Measurements from ENCODE around the gene BSN. TPM values are rescaled to one million over a fixed set of nuclear protein-coding genes. Genes with fewer than 3 reads are reported as not detected.
"Not testable (repeated sequence)": the region's sequence is repeated elsewhere in the genome, so short reads cannot be mapped to it uniquely, and the experiment has no call there.

The BSN gene
- total RNA-seq, 2 experiments from 2014 or later = 0.03 to 0.05 TPM

DNA sequence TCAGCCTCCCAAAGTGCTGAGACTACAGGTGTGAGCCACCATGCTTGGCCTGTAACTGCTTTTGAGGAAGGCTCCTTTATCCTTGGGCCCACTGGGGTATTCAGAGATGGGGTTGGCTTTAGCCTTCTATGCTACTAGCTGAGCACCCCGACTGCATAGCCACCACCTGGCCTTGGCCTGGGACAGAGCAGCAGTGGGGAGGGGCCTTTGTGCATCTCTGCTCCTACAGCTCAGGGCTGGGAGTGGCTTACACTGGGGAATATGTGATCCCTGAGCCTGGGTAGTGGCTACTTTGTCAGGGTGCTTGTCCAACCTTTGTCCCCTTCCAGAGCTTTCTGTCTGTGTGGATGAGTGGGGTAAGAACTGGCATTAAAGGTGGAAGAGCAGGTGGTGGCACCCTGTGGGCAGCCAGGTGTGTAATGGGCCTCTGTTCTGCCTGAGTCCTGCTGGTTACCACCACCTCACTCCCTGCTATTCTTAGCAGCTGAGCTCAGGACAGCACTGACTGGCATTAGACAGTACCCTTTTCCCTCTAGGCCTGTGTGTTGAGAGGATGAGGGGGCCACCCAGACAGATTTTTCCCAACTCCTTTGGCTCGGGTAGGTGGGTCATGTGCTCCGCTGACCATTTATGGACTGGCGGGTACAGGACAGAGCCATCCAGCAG, 141.2 kb downstream of the BSN start:
- H3K27ac Mint-ChIP-seq; H3K4me3 Mint-ChIP-seq; H3K27me3 Mint-ChIP-seq; CTCF ChIA-PET; H3K9me3 Mint-ChIP-seq; DNase-seq; H3K4me1 Mint-ChIP-seq; H3K36me3 Mint-ChIP-seq (ENCODE audit: low read depth): not testable (repeated sequence)
- POLR2A ChIA-PET = interaction anchor here (0.6 kb wide), 1 partner anchor 540 kb away, joined by 3 read pairs; no protein-coding TSS in a partner anchor

GRCh38 chr3:49699281-49699979, 145.2 kb downstream of the BSN start:
- ChIA-PET CTCF (no interaction called here), POLR2A (no interaction called here)
- H3K9me3 Mint-ChIP-seq = no peaks in the 10 kb centered on the region
- no peaks in the 10 kb centered on the region for H3K4me1 Mint-ChIP-seq
- H3K27me3 Mint-ChIP-seq = no peaks in the 10 kb centered on the region
- peaks cover 7% of the 10 kb centered on the region for H3K36me3 Mint-ChIP-seq (ENCODE audit: low read depth)
- no peak for DNase-seq
- H3K27ac Mint-ChIP-seq = no peak overlapping the region
- H3K4me3 Mint-ChIP-seq = no peak overlapping the region

- Mint-ChIP-seq H3K36me3 (ENCODE audit: low read depth) (peaks cover 7% of the 10 kb centered on the region), H3K9me3 (no peaks in the 10 kb centered on the region), H3K4me1 (no peaks in the 10 kb centered on the region), H3K27ac (no peak overlapping the region), H3K4me3 (no peak overlapping the region), H3K27me3 (no peaks in the 10 kb centered on the region)
- no peak for DNase-seq
- ChIA-PET POLR2A (interaction anchor here (1.7 kb wide), 1 partner anchor 19 kb away, joined by 6 read pairs; the partner anchor contains the start of gene AMIGO3), CTCF (no interaction called here)
Observed at GRCh38 chr3:49700014-49700413, 145.7 kb downstream of the BSN start.

DNA sequence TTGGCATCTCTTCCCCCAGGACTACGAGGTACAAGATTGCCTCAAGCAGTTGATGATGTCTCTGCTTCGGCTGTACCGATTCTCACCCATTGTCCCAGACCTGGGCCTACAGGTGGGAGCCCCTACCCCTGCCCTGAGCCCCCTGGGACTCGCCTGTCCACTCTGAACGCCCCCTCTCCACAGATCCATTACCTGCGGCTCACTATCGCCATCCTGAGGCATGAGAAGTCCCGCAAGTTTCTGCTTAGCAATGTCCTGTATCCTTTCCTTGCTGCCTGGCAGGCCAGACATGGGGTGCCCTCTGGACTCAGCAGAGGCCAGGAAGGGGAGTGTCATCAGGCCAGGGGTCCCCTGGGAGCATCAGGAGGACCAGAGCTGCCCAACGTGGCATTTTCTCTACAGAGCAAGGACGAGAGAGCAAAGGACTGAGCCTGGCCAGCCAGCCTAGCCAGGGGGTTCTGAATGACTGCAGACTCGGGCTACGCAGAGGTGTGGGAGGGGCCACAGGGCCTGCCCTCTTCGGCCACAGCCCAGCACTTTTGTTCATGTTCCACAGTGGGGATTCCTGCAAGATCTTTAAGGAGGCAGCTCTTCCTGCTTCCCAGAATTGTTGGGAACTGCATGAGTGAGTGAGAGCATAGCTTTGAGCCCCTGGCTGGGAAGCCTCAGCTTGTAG, 146.3 kb downstream of the BSN start:
- H3K4me1 Mint-ChIP-seq = no peaks in the 10 kb centered on the region
- no peak overlapping the region for H3K27ac Mint-ChIP-seq
- CTCF ChIA-PET = interaction anchor here (0.6 to 3.3 kb wide), 6 partner anchors 102 to 591 kb away, joined by 3 to 21 read pairs (median 3); partner anchors contain the start of gene INKA1
- H3K4me3 Mint-ChIP-seq = no peak overlapping the region
- H3K36me3 Mint-ChIP-seq (ENCODE audit: low read depth) = peaks cover 7% of the 10 kb centered on the region
- POLR2A ChIA-PET = interaction anchor here (0.7 to 1.7 kb wide), 3 partner anchors 18 to 103 kb away, joined by 3 to 6 read pairs (median 3); partner anchors contain the start of genes AMIGO3, GMPPB and INKA1
- H3K27me3 Mint-ChIP-seq = no peaks in the 10 kb centered on the region
- H3K9me3 Mint-ChIP-seq = no peaks in the 10 kb centered on the region
- no peak for DNase-seq

GRCh38 chr3:49701388-49702077, 147.3 kb downstream of the BSN start:
- CTCF ChIA-PET = interaction anchor here (0.6 to 3.3 kb wide), 7 partner anchors 101 to 590 kb away, joined by 3 to 21 read pairs (median 3); partner anchors contain the start of gene INKA1
- POLR2A ChIA-PET = interaction anchor here (0.7 to 1.7 kb wide), 3 partner anchors 17 to 102 kb away, joined by 3 to 6 read pairs (median 3); partner anchors contain the start of genes AMIGO3, GMPPB and INKA1
- no peak for DNase-seq
- Mint-ChIP-seq H3K4me3 (no peak overlapping the region), H3K9me3 (no peaks in the 10 kb centered on the region), H3K27ac (no peak overlapping the region), H3K36me3 (ENCODE audit: low read depth) (peaks cover 7% of the 10 kb centered on the region), H3K4me1 (no peaks in the 10 kb centered on the region), H3K27me3 (no peaks in the 10 kb centered on the region)

GRCh38 chr3:49702672-49703071, 148.4 kb downstream of the BSN start:
- ChIA-PET CTCF (interaction anchor here (0.7 to 3.3 kb wide), 2 partner anchors 10 to 163 kb away, joined by 4 to 21 read pairs; no protein-coding TSS in a partner anchor), POLR2A (interaction anchor here (1.3 kb wide), 1 partner anchor 21 kb away, joined by 5 read pairs; the partner anchor contains the start of gene GMPPB)
- H3K9me3 Mint-ChIP-seq = no peaks in the 10 kb centered on the region
- DNase-seq = no peak
- H3K4me1 Mint-ChIP-seq = no peaks in the 10 kb centered on the region
- no peaks in the 10 kb centered on the region for H3K27me3 Mint-ChIP-seq
- peaks cover 7% of the 10 kb centered on the region for H3K36me3 Mint-ChIP-seq (ENCODE audit: low read depth)
- H3K4me3 Mint-ChIP-seq = no peak overlapping the region
- no peak overlapping the region for H3K27ac Mint-ChIP-seq

DNA sequence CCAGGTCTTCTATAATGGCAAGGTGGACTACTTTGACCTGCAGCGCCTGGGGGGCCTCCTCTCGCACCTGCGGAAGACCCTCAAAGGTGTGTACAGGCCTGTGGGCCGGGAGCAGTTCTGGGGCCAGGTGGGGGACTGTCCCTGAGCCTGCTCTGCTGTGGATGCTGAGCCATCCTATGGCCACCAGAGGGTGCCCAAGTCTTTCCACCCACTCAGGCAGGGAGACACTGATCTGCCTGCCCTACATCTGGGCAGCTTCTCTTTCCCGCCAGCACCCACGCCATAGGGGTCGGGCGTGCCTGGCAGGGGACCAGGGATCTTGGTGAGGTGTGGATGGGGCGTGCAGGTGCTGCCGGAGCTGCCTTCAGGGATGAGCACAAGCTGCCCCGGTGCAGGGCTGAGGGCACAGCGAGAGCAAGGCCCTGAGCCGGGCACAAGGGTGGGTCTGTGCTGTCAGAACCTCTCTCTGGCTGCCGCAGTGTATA, 149.2 kb downstream of the BSN start:
- Mint-ChIP-seq H3K4me1 (no peaks in the 10 kb centered on the region), H3K36me3 (ENCODE audit: low read depth) (peaks cover 7% of the 10 kb centered on the region), H3K27me3 (no peaks in the 10 kb centered on the region), H3K9me3 (no peaks in the 10 kb centered on the region), H3K4me3 (no peak overlapping the region), H3K27ac (no peak overlapping the region)
- ChIA-PET CTCF (interaction anchor here (0.5 to 3.3 kb wide), 3 partner anchors 11 to 164 kb away, joined by 3 to 21 read pairs (median 8); no protein-coding TSS in a partner anchor), POLR2A (interaction anchor here (1.3 kb wide), 1 partner anchor 20 kb away, joined by 5 read pairs; the partner anchor contains the start of gene GMPPB)
- DNase-seq = peak; percentile 73

GRCh38 chr3:49703956-49704355, 149.7 kb downstream of the BSN start:
- H3K27me3 Mint-ChIP-seq = no peaks in the 10 kb centered on the region
- peaks cover 7% of the 10 kb centered on the region for H3K36me3 Mint-ChIP-seq (ENCODE audit: low read depth)
- no peaks in the 10 kb centered on the region for H3K9me3 Mint-ChIP-seq
- POLR2A ChIA-PET = no interaction called here
- H3K27ac Mint-ChIP-seq = no peak overlapping the region
- no peak for DNase-seq
- H3K4me3 Mint-ChIP-seq = no peak overlapping the region
- CTCF ChIA-PET = interaction anchor here (0.5 to 1.8 kb wide), 2 partner anchors 11 to 135 kb away, joined by 3 to 8 read pairs; no protein-coding TSS in a partner anchor
- H3K4me1 Mint-ChIP-seq = no peaks in the 10 kb centered on the region

DNA sequence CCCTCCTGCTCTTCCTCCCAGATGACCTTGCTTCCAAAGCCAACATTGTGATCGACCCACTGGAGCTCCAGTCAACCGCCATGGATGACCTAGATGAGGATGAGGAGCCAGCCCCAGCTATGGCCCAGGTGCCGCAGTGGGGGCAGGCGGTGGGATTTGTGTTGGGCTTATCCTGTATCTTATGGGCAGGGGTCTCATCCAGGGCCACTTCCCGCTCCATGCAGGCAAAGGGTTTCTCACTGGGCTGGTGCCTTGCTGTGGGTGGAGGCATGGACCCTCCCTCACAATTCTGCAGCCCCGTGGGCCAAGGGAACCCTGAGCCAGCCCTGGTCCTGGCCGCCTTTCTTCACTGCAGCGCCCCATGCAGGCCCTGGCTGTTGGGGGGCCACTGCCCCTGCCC, 150.4 kb downstream of the BSN start:
- H3K27ac Mint-ChIP-seq = no peak overlapping the region
- no peaks in the 10 kb centered on the region for H3K9me3 Mint-ChIP-seq
- CTCF ChIA-PET = interaction anchor here (1.8 kb wide), 1 partner anchor 134 kb away, joined by 8 read pairs; no protein-coding TSS in a partner anchor
- no peak for DNase-seq
- no peaks in the 10 kb centered on the region for H3K27me3 Mint-ChIP-seq
- POLR2A ChIA-PET = no interaction called here
- H3K4me1 Mint-ChIP-seq = no peaks in the 10 kb centered on the region
- no peak overlapping the region for H3K4me3 Mint-ChIP-seq
- H3K36me3 Mint-ChIP-seq (ENCODE audit: low read depth) = peaks cover 7% of the 10 kb centered on the region

DNA sequence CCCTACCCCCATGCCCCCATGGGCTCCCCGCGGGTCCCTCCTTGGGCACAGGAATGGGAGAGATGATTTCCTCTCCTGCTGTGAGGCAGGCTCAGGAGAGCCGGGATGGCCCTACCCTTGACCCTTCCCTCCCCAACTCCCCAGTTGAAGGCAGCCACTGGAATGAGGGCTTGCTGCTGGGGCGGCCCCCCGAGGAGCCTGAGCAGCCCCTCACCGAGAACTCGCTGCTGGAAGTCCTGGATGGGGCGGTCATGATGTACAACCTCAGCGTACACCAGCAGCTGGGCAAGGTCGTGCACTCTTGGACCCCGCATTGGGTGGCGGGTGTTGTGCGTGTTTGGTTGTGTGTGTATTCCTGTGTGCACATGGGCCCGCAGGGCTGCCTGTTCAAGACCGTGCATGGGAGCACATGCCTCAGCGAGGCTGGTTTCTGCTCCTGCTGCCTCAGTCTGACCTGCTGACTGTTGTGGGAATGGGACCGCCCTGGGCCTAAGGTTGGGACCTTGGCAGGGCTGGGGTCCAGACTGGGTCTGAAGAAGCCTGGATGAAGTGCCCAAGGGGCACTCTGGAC, 151.2 kb downstream of the BSN start:
- Mint-ChIP-seq H3K4me1 (no peaks in the 10 kb centered on the region), H3K27me3 (no peaks in the 10 kb centered on the region), H3K4me3 (no peak overlapping the region), H3K36me3 (ENCODE audit: low read depth) (peaks cover 6% of the 10 kb centered on the region), H3K9me3 (no peaks in the 10 kb centered on the region), H3K27ac (no peak overlapping the region)
- POLR2A ChIA-PET = interaction anchor here (0.9 kb wide), 1 partner anchor 18 kb away, joined by 3 read pairs; the partner anchor contains the start of gene GMPPB
- CTCF ChIA-PET = no interaction called here
- no peak for DNase-seq

DNA sequence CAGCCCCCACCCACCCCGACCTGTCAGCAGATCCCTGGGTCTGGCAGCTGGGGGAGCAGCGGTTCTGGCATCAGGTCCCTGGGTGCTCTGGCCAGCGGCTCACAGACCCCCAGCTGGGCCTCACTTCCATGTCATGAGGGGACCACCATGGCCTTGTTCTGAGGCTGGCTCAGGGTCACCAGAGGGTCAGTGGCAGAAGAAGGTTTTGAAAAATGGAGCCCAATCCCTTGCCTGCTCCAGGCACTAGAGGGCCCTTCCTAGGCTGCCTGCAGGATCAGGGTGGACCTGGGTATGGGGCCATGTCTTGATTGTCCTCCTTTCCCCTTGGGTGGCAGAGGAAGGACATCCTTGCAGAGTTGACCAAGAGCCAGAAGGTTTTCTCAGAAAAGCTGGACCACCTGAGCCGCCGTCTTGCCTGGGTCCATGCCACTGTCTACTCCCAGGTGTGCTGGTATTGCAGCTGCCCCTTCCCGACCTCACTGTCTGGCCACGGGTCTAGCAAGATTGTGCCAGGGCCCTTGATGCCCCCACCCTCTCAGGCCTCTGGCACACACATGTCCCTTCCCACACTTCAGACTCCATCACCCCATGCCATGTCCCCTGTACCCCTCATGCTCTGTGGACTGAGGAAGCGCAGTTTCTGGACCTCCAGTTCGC, 152.3 kb downstream of the BSN start:
- ChIA-PET POLR2A (interaction anchor here (0.9 kb wide), 1 partner anchor 17 kb away, joined by 3 read pairs; the partner anchor contains the start of gene GMPPB), CTCF (no interaction called here)
- no peaks in the 10 kb centered on the region for H3K9me3 Mint-ChIP-seq
- no peak for DNase-seq
- no peaks in the 10 kb centered on the region for H3K27me3 Mint-ChIP-seq
- peaks cover 4% of the 10 kb centered on the region for H3K4me1 Mint-ChIP-seq
- no peak overlapping the region for H3K27ac Mint-ChIP-seq
- H3K36me3 Mint-ChIP-seq (ENCODE audit: low read depth) = peaks cover 6% of the 10 kb centered on the region
- no peak overlapping the region for H3K4me3 Mint-ChIP-seq
